NCI-H69 (cell line): ENCODE data around the gene RBM20.

Experiments used
- DNase-seq: peaks from one replicate; lab custom pipeline; 2025; lab: John Stamatoyannopoulos, UW

The RBM20 gene

DNA sequence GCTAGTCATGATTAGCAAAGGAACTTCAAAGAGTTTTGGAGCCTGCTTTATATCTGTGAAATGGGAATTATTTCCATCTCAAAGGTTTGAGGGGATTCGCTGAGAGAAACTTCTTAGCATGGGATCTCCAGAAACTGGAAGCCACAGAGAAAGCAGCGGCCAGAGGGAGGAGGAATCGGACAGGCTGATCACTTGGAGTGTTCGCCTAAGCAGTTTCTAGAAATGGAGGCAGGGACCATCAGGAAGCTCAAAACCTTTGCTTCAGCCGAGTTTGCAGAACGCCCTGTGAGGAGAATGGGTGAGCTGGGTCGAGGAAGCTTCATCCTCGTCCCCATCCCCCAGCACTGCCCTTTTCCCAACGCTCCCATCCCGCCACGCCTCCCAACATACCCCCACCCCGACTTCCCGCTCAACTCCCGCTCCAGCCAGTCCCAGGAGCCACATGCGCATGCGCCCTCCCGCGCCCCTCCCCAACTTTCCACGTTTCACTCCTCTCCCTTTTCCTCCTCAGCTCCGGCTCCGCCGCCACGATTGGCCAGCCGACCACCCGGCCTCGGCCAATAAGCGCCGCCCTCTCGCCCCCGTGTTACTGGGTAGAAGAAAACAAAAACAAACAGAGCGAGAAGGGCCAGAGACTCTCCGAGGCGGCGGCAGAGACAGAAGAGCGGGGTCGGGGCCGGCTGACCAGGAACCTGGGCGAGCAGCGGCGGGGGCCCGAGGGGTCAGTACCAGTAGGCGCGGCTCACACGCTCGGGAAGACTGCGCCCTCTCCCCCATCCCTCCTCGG lies 227.4 kb downstream of the RBM20 start, which contains the start of gene PDCD4:
Gene PDCD4, plus strand, starts transcription at position 631 of the 787 bp plus-strand sequence. CDS start 4,100 bp downstream, outside the sequence.
- DNase-seq, result peak; percentile 97

DNA sequence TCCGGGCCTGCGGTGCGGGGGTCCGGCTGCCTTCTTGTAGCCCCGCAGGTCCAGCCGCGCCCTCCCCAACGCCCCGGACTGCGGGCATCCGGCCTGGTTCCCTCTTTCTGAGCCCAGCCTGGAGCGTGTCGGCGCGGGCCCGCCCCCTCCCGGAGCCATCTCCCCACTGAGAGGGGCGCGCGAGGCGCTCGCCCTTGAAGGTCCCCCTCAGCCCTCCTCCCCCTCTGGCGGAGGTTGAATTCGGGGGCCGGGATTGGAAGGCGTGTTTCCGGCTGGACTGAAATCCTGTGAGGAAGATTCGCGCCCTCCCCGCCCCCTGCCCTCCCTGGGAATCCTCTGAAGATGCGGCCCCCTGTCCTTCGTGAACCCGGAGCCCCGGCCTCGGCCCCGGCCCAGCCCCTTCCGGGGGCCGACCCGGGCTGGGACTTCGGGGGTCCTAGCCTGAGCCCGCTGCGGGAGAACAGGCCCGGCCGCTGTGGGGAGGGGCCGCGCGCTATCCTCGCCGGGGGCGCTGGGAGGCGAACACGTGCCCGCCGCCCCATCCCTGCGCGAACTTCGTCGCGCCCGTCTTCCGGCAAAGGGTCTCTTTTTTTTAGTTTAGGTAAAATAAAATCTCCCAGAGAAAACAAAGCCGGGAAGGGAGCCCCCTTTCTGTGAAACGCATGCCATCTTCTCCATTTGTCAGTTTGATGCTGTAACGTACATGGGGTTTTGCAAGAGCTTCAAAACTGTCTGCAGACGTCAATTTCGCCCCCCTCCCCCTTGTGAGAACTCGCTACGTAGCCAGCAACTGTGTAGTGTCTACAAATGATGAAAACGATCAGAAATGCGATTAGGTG lies 228.2 kb downstream of the RBM20 start:
- peak; percentile 90 for DNase-seq

DNA sequence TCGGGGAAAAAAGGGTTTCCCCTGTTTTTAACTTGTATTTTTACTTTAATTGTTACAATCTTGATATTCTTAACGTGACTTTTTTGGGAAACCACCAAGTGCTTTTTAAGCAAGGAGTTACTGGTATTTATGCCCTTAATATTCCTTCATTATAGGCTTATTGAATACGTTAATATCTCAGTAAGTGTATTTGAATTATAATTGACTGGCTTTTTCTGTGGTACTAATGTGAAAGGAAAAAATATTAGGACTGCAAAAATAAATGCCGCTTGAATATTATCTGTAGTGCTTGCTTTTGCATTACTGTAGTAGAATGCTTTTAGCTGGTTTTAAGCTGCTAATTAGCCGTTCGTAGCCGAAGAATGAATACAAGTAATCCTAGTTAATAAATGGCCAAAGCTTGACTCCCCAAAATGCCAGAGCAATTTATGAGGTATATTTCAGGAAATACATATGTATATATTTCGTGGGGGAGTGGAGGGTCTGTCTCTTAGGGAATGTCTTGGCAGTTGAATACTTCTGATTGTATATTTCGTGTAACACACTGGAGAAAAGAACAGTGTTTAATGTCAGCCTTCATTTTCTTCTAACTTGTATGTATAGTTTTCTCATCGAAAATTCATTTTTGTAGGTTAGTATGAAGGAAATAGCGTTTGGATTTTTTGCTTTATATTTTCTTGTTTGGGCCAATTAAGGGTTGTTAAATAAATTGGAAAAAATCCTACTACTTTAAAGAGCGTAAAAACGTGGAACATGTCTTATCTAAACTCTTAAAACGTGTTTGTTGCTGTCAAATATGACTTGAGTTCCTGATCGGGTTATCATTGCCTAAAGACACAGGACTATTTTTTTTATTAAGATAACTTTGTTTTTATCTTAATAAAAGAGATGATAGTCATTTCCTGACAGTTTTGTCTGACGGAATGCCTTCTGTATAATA lies 229.1 kb downstream of the RBM20 start:
- peak; percentile 8 for DNase-seq

DNA sequence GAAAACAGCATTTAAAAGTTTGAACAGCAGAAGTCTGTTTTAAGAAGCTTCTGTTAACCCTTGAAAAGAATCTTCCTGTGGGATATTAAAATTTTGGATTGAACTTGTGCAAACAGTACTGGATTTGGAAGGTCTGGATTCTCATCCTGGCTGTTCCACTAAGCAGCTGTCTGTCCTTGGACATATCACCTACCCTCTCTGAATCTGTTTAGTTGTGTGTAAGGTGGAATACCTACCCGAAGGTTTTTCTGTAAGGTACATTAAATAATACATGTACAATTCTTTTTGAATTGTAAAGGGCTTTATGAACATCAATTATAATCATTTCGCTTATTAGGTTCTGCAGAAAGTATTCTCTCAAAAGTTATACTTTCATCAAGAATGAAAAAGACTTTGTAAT lies 229.8 kb downstream of the RBM20 start:
- peak; percentile 13 for DNase-seq

DNA sequence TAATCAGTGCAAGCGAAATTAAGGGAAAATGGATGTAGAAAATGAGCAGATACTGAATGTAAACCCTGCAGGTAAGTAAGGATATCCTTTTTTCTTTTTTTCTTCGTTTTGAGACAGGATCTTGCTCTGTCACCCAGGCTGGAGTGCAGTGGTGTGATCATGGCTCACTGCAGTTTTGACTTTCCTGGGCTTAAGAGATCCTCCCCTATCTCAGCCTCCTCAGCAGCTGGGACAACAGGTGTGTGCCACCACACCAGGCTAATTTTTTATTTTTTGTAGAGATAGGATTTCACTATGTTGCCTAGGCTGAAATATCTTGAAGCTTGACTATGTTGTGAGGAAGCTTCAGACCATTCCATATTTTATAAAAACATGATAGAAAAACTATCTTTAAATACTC lies 231.9 kb downstream of the RBM20 start:
- peak; percentile 3 for DNase-seq

DNA sequence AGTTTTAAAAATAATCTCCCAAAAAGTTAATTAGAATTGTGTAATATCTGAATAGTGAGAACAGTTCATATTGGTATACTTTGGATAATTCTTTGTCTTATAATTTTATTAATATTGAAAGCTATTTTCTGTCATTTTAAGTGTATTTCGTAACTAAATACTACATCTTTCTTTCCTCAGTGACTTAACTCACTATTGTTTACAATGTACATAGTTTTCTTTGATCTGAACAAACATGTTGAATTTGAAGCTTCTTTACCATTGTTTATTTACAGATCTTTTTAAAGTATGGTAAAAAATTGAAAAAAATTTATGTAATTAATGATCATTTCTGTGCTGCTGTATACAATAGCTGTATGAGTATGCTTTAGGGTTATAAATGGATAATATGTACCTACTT lies 232.7 kb downstream of the RBM20 start:
- DNase-seq, result no peak

DNA sequence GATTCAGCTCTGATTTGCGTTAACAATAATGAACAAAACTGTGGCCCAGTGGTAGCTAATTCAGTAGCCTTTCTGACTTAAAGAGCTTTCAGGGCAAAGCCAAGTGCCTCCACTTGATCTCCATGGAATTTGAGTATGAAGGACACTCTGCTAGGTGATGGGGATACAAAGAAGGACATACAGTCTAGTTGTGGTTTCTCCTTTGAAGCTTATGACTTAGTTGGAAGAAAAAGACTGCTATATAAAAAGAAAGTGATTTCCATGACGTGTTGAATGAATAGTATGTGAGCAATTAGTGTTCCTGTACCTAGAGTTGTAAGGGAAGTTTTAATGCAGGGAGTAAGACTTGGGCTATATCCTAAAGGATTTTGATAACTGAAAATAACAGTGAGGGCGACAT lies 235.9 kb downstream of the RBM20 start:
- DNase-seq, result no peak

DNA sequence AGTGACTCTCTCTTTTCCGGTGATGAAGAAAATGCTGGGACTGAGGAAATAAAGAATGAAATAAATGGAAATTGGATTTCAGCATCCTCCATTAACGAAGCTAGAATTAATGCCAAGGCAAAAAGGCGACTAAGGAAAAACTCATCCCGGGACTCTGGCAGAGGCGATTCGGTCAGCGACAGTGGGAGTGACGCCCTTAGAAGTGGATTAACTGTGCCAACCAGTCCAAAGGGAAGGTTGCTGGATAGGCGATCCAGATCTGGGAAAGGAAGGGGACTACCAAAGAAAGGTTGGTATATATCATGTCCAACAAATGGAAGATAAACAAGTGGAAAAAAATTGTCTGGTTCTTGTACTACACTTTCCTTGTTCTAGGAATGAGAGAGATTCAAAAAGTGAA lies 237.1 kb downstream of the RBM20 start:
- DNase-seq, result no peak

DNA sequence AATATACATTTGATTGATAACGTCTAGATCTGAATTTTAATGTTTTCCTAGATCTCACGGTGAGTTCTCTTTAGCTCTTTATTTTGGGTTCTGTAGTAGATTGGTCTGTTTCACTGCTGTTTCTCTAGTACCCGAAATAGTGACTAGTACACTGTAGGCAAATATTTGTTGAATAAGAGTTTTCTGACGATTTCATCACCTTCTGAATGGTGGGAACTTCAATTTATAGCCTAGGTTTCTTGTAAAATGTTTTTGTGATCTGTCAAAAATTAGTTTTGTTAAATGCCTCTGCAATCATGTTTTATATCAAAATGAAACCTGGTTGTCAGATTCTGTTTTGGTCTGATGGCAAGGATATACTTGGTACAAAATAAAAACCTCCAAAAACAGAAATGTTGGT lies 237.8 kb downstream of the RBM20 start:
- no peak for DNase-seq

DNA sequence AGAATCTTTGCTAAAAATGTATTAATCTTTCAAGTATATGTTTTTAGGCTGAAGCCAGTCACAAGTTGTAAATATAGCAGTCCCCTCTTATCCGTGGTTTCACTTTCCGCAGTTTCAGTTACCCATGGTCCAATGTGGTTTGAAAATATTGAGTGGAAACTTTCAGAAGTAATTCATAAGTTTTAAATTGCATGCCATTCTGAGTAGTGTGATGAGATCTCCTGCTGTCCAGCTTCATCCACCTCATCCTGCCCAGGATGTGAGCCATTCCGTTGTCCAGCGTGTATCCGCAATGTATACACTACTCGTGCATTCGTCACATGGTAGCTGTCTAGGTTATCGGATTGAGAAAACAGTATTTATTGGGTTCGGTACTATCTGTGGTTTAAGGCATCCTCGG lies 239.8 kb downstream of the RBM20 start:
- DNase-seq, result no peak

DNA sequence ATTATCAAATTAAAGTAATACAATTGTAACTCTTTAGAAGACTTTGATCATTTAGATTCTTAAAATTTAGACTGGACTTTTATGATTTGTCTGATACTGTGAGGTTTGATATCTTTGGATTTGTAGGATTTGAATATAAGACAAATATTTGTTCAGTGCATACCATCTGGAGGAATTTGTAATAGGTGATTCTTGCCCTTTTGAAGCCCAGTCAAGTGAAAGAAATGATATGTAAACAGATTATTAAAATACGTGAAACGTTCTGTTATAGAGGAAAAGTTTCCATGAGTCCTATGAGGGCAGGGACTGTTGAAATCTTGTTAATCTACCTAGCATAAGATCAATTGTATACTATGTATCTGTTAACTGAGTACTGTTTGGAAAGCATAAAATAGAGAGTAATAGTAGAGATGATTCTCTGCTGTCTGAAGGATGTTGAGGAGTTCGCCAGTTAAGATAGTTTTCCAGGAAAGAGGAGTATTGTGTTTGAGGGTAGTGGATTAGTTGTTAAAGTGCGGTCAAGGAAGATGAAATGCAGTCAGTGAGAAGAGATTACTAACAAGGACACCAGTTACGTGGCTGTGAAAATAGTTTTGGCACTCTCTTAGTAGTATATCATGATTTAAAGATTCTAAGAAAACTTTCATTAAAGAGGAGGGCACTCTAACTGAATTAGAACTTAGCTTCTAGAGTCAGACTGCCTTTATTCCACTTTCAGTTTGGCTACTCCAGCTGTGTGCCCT lies 242.0 kb downstream of the RBM20 start:
- DNase-seq, result peak; percentile 38

DNA sequence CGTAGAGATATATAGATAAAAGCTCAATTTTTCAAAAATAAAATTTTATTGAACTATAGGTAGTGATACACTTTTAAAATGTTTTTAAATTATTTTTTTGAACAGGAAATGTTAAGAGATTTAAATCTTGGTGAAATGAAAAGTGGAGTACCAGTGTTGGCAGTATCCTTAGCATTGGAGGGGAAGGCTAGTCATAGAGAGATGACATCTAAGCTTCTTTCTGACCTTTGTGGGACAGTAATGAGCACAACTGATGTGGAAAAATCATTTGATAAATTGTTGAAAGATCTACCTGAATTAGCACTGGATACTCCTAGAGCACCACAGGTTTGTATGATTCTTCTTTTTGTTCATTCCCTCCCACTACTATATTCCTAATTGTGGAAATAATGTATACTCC lies 243.4 kb downstream of the RBM20 start:
- DNase-seq, result no peak
